Peyer's patch (tissue), 4 donors: ENCODE data around the gene FAM193A. TPM values are rescaled to one million over a fixed set of nuclear protein-coding genes. Genes with fewer than 3 reads are reported as not detected.
A peak's percentile ranks its signal among the peaks of the same experiment; 100 is the strongest.
"Not testable (repeated sequence)": the region's sequence is repeated elsewhere in the genome, so short reads cannot be mapped to it uniquely, and the experiment has no call there.

Experiments used
- DNase-seq, 3 donors: peaks; one replicate each; pipeline ENCODE4 v3.0.0-alpha.2; 2017 to 2019
- H3K27ac ChIP-seq, 4 donors: fragments of 200-600 bp; sonication (generic); one replicate each; pipeline ENCODE4 v1.5.1; 2016 to 2019
- H3K27me3 ChIP-seq, 2 donors: fragments of 200-600 bp; sonication (generic); one replicate each; pipeline ENCODE4 v1.5.1; 2019
- H3K36me3 ChIP-seq, 3 donors: fragments of 200-600 bp; sonication (generic); one replicate each; pipeline ENCODE4 v1.5.1; 2016 to 2019
- H3K4me1 ChIP-seq, 4 donors: fragments of 200-600 bp; sonication (generic); one replicate each; pipeline ENCODE4 v1.5.1; 2016 to 2019
- H3K4me3 ChIP-seq, 4 donors: fragments of 200-600 bp; sonication (generic); 1 replicate in 3 of 4; 2 replicates in 1 of 4; pipeline ENCODE4 v1.5.1; 2016 to 2019; ENCODE audit warnings: mild to moderate bottlenecking in 1 of 4
- H3K9me3 ChIP-seq, 4 donors: fragments of 200-600 bp; sonication (generic); one replicate each; pipeline ENCODE4 v1.5.1; 2016 to 2019; ENCODE audit warnings: mild to moderate bottlenecking in 1 of 4
- CTCF ChIP-seq, 6 experiments: fragments of 450-650 bp in 4 of 6; fragments of 200-600 bp in 2 of 6; sonication (generic) in 1 of 6; IDR thresholded peaks; one replicate each; pipeline ENCODE4 v1.5.1; 2017 to 2019; ENCODE audit warnings: antibody characterized with exemption in 6 of 6, mild to moderate bottlenecking in 3 of 6, moderate library complexity in 1 of 6
- POLR2A ChIP-seq, 2 donors: fragments of 450-650 bp; IDR thresholded peaks; one replicate each; pipeline ENCODE4 v1.5.1; 2017; ENCODE audit warnings: antibody characterized with exemption in 2 of 2, mild to moderate bottlenecking in 2 of 2, moderate library complexity in 2 of 2
- total RNA-seq, 4 donors: library from RNA; depleted of rRNA; stranded (reverse); fragments of >200 nt; gene quantifications; one replicate each; pipeline ENCODE4 v1.1.0, GENCODE V29; 2016

The FAM193A gene
- total RNA-seq, 4 donors from 2014 or later, result 38.2 to 77.6 (median 51.2) TPM

GRCh38 chr4:2545321-2546013 lies 9.0 kb downstream of the FAM193A start:
- peak in 1 of 3 donors; percentile 23 for DNase-seq
- no peak overlapping the region for H3K27ac ChIP-seq
- no peaks in the 10 kb centered on the region for H3K9me3 ChIP-seq
- no peaks in the 10 kb centered on the region for H3K27me3 ChIP-seq
- TF ChIP-seq POLR2A (IDR thresholded peaks at IDR 0.05) (no peak), CTCF (IDR thresholded peaks at IDR 0.05) (no peak)
- peaks cover 0 to 9% (median 0%) of the 10 kb centered on the region in 3 donors for H3K36me3 ChIP-seq
- no peak overlapping the region for H3K4me3 ChIP-seq
- no peaks in the 10 kb centered on the region for H3K4me1 ChIP-seq

- no peak for DNase-seq
- H3K9me3 ChIP-seq, result no peaks in the 10 kb centered on the region
- no peak overlapping the region for H3K4me3 ChIP-seq
- no peaks in the 10 kb centered on the region for H3K27me3 ChIP-seq
- TF ChIP-seq POLR2A (IDR thresholded peaks at IDR 0.05) (no peak), CTCF (IDR thresholded peaks at IDR 0.05) (no peak)
- no peaks in the 10 kb centered on the region for H3K4me1 ChIP-seq
- no peak overlapping the region for H3K27ac ChIP-seq
- peaks cover 0 to 9% (median 0%) of the 10 kb centered on the region in 3 donors for H3K36me3 ChIP-seq
Observed at GRCh38 chr4:2546286-2546823, 9.9 kb downstream of the FAM193A start.

GRCh38 chr4:2546961-2547691 lies 10.7 kb downstream of the FAM193A start:
- not testable (repeated sequence) for H3K27me3 ChIP-seq, H3K36me3 ChIP-seq, H3K4me1 ChIP-seq, H3K4me3 ChIP-seq, H3K9me3 ChIP-seq, H3K27ac ChIP-seq
- DNase-seq, result peak in 1 of 3 donors; percentile 13

- Histone ChIP-seq H3K4me1 (no peaks in the 10 kb centered on the region), H3K4me3 (no peak overlapping the region), H3K27me3 (no peaks in the 10 kb centered on the region), H3K9me3 (no peaks in the 10 kb centered on the region), H3K27ac (no peak overlapping the region), H3K36me3 (no peaks in the 10 kb centered on the region)
- DNase-seq, result no peak
- TF ChIP-seq POLR2A (IDR thresholded peaks at IDR 0.05), result no peak
- no peak for TF ChIP-seq CTCF (IDR thresholded peaks at IDR 0.05)
Observed at GRCh38 chr4:2551118-2551517, 14.7 kb downstream of the FAM193A start.

- no peaks in the 10 kb centered on the region for H3K36me3 ChIP-seq
- TF ChIP-seq CTCF (IDR thresholded peaks at IDR 0.05) (no peak), POLR2A (IDR thresholded peaks at IDR 0.05) (no peak)
- no peaks in the 10 kb centered on the region for H3K4me1 ChIP-seq
- H3K27ac ChIP-seq, result no peak overlapping the region
- no peaks in the 10 kb centered on the region for H3K27me3 ChIP-seq
- no peaks in the 10 kb centered on the region for H3K9me3 ChIP-seq
- DNase-seq, result no peak
- no peak overlapping the region for H3K4me3 ChIP-seq
Observed at GRCh38 chr4:2552806-2553205, 16.4 kb downstream of the FAM193A start.

- H3K27ac ChIP-seq, result no peak overlapping the region
- TF ChIP-seq CTCF (IDR thresholded peaks at IDR 0.05) (no peak), POLR2A (IDR thresholded peaks at IDR 0.05) (no peak)
Observed at GRCh38 chr4:2558301-2558700, 21.9 kb downstream of the FAM193A start.

More at GRCh38 chr4:2558301-2558700, 21.9 kb downstream of the FAM193A start:
- no peaks in the 10 kb centered on the region for H3K4me1 ChIP-seq
- no peak overlapping the region for H3K4me3 ChIP-seq
- no peaks in the 10 kb centered on the region for H3K27me3 ChIP-seq
- H3K36me3 ChIP-seq, result peaks cover 0 to 11% (median 0%) of the 10 kb centered on the region in 3 donors
- H3K9me3 ChIP-seq, result no peaks in the 10 kb centered on the region
- DNase-seq, result no peak
